Ammon's horn (tissue), 1 donor: ENCODE results near the gene FLYWCH1.

ENCODE experiments used
- DNase-seq: peaks from one replicate; pipeline ENCODE4 v3.0.0-alpha.2; 2016; ENCODE audit warnings: low spot score

FLYWCH1 gene

GRCh38 chr16:2898831-2899563 lies 12.7 kb upstream of the FLYWCH1 start:
- DNase-seq = no peak

GRCh38 chr16:2899564-2900072 lies 12.1 kb upstream of the FLYWCH1 start:
- DNase-seq = no peak

GRCh38 chr16:2900526-2901075 lies 11.1 kb upstream of the FLYWCH1 start:
- DNase-seq = no peak

- no peak for DNase-seq
Observed at GRCh38 chr16:2902337-2903130, 9.2 kb upstream of the FLYWCH1 start.

- DNase-seq = peak; percentile 94
Observed at GRCh38 chr16:2904100-2904921, 7.4 kb upstream of the FLYWCH1 start.

- DNase-seq = no peak
Observed at GRCh38 chr16:2904922-2905240, 6.8 kb upstream of the FLYWCH1 start.

GRCh38 chr16:2905241-2905987 lies 6.3 kb upstream of the FLYWCH1 start:
- peak; percentile 100 for DNase-seq

GRCh38 chr16:2905988-2906387 lies 5.7 kb upstream of the FLYWCH1 start:
- DNase-seq = no peak

GRCh38 chr16:2907084-2907753 lies 4.5 kb upstream of the FLYWCH1 start:
- DNase-seq = peak; percentile 45

GRCh38 chr16:2910441-2910969 lies 1.2 kb upstream of the FLYWCH1 start:
- no peak for DNase-seq

GRCh38 chr16:2912330-2913199 lies 834 bp downstream of the FLYWCH1 start:
- DNase-seq = peak; percentile 47

- DNase-seq = no peak
Observed at GRCh38 chr16:2913603-2914002, 1.9 kb downstream of the FLYWCH1 start.

GRCh38 chr16:2914233-2914632 lies 2.5 kb downstream of the FLYWCH1 start:
- no peak for DNase-seq

- DNase-seq = no peak
Observed at GRCh38 chr16:2915196-2915929, 3.6 kb downstream of the FLYWCH1 start.

- peak; percentile 74 for DNase-seq
Observed at GRCh38 chr16:2919511-2920255, 8.0 kb downstream of the FLYWCH1 start.

GRCh38 chr16:2923481-2923880 lies 11.8 kb downstream of the FLYWCH1 start:
- DNase-seq = no peak

- no peak for DNase-seq
Observed at GRCh38 chr16:2924901-2925755, 13.4 kb downstream of the FLYWCH1 start.
